Stimulated activated CD8-positive, alpha-beta memory T cell treated with anti-CD3 and anti-CD28 coated beads, Interleukin-2, amount 100 ng/mL, for 48 hours (primary cell): ENCODE results near the gene GAB2.
"Not testable (repeated sequence)": the region's sequence is repeated elsewhere in the genome, so short reads cannot be mapped to it uniquely, and the experiment has no call there.

Experiments used
- DNase-seq, 2 donors: peaks; one replicate each; pipeline ENCODE4 v3.0.0-alpha.2; 2020; ENCODE audit warnings: low read depth in 2 of 2

GAB2 gene

DNA sequence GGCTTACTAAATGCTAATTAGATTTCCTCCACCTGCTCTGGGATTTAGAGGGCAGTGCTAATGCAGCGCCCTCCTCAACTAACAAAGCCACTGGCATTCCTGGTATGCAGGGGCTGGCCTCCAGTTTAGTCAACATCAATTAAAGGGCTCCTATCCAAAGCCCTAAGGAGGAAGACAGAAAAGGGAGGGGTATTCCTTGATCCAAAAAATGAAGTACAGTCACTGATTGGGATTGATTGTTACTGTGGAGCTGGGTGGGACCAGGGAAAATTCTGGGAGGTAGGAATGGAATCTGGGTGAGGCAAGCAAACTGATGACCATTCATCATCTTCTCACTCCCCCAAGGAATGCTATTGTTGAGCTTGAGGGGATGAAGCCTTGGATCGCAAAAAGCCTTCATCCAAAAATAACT, 52.2 kb downstream of the GAB2 start:
- DNase-seq = no peak

GRCh38 chr11:78364128-78364751, 53.4 kb downstream of the GAB2 start:
- DNase-seq = no peak

- DNase-seq = no peak
These were observed 54.5 kb downstream of the GAB2 start for GRCh38 chr11:78363024-78363619.

GRCh38 chr11:78361228-78361627, 56.4 kb downstream of the GAB2 start:
- DNase-seq = no peak

DNA sequence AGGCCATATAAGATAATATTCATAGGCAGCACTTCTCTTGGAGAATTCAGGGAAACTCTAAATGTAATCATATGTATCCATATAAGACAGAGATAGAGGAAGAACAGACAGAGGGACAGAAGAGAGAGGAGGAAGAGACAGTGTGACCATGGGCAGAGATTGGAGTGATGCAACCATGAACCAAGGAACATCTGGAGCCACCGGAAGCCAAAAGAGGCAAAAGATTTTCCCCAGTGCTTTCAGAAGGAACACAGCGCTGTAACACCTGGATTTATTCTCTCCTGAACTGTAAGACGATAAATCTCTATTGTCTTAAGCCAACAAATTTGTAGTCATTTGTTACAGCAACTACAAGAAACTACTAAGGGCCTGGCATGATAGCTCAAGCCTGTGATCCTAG, 57.7 kb downstream of the GAB2 start:
- no peak for DNase-seq

- not testable (repeated sequence) for DNase-seq
These were observed 59.7 kb downstream of the GAB2 start for GRCh38 chr11:78357924-78358323.

DNA sequence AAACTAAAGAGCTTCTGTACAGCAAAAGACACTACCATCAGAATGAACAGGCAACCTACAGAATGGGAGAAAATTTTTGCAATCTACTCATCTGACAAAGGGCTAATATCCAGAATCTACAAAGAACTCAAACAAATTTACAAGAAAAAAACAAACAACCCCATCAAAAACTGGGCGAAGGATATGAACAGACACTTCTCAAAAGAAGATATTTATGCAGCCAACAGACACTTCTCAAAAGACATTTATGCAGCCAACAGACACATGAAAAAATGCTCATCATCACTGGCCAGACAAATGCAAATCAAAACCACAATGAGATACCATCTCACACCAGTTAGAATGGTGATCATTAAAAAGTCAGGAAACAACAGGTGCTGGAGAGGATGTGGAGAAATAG, 60.2 kb downstream of the GAB2 start:
- not testable (repeated sequence) for DNase-seq

DNA sequence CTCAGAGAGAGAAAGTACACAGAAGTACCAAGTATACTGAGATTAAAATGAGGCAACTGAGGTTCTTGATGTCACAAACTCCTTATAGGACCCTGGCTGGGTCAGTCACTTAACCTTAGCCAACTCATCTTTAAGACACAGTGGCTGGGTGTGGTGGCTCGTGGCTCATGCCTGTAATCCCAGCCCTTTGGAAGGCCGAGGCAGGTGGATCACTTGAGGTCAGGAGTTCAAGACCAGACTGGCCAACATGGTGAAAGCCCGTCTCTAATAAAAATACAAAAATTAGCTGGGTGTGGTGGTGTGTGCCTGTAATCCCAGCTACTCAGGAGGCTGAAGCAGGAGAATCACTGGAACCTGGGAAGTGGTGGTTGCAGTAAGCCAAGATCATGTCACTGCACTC, 61.9 kb downstream of the GAB2 start:
- DNase-seq = not testable (repeated sequence)

DNA sequence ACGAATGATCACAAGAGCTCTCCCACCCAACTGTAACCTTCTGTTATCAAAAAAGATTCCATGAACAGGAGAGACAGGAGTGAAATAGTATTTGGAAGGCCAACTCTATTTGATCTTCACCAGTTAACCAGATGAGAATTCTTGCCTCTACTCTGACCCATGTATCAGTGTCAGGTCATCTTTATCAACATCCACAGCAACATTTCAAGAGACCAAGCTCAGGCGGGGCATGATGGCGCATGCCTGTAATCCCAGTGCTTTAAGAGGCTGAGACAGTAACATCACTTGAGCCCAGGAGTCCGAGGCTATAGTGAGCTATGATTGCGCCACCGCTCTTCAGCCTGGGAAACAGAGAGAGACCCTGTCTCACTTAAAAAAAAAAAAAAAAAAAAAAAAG, 62.3 kb downstream of the GAB2 start:
- no peak for DNase-seq

GRCh38 chr11:78354408-78355308, 63.0 kb downstream of the GAB2 start:
- DNase-seq = no peak

GRCh38 chr11:78351979-78352841, 65.4 kb downstream of the GAB2 start:
- DNase-seq = no peak

DNA sequence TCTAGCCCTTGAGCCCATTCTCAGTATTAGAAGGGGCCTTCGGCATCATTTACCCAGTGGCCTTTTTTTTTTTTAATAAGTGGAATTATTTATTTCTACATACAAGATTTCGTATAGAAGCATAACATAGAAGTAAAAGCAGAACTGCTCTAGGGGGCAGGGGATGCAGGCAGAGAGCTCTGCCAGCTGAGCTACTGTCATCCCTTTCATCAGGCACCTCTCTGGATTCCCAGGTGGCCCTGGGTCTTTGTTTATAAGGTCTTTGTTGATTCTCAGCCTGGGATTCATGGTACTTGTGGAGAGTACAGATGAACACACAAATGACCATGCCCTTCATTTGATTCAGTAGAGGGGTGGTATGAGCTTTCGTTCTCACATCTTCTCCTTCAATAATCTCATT, 66.4 kb downstream of the GAB2 start:
- no peak for DNase-seq

DNA sequence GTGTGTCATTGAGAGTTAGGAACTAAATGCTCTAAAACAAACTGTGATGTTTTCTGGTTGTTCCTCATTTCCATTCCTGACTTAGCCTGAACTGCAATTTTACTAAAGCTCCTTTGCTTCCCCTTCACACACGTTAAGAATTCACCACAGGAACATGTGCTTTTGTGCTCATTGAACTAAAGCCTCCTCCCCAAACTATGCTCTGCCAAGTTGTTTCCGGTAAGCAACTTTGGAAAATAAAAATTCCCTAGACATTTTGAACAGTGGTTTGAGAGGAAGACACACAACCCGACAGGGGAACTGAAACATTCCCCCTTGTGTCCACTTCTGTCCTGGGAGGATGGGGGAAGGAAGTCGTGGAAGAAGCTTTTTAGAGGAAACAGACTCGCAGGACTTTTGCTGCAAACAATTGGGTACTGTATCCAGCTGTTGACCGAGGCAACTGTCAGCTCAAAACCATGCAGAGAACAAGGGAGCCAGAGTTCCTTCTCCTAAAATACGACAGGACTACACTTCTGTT, 66.9 kb downstream of the GAB2 start:
- DNase-seq = no peak

GRCh38 chr11:78350091-78350645, 67.5 kb downstream of the GAB2 start:
- no peak for DNase-seq

GRCh38 chr11:78349624-78350023, 68.0 kb downstream of the GAB2 start:
- no peak for DNase-seq

GRCh38 chr11:78349114-78349513, 68.5 kb downstream of the GAB2 start:
- DNase-seq = no peak

DNA sequence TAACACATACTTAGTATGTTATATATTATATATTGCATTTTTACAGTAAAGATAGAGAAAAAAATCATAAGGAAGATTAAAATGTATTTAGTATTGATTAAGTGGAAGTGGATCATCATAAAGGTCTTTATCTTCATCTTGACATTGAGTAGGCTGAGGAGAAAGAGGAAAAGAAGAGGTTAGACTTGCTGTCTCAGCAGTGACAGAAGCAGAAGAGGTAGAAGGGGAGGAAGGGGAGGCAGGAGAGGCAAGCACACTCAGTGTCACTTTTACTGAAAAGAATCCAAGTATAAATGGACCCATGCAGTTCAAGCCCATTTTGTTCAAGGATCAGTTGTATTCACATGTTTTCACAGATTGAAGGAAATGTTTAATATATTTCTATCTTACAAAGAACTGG, 69.7 kb downstream of the GAB2 start:
- DNase-seq = no peak

DNA sequence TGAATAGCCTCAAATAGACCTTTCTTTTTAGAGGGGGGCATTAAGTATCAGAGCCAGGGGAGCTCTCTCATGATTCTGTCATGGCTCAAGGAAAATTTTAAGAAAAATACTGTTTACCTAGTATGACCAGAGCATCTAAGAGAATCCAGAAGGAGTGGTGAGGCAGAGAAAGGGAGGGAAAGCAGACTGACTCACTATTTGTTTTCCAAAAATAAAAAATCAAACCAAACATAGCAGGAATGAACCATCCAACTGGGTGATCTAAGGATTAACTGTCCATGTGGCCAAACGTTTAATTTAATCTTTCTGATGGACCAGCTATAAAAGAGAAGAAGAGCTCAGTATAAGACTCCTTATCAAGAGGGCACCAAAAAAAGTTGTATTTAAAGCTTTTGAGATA, 70.8 kb downstream of the GAB2 start:
- DNase-seq = no peak

GRCh38 chr11:78345450-78345849, 72.2 kb downstream of the GAB2 start:
- DNase-seq = no peak

DNA sequence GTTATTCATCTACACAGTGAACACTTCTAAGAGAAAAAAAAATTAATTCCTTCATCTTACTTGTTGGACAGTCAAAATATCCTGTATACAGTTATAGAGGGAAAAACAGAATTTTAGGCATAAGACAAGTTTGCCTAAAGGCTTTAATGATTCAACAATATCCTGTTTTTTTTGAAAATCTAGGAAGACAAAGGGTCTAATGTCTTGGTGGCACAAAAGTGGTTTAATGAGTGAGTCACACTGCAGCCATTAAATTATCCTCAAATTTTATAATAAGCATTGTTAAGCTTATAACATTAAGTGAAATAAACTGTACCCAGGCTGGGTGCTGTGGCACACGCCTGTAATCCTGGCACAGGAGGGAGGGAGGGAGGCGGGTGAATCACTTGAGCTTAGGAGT, 72.9 kb downstream of the GAB2 start:
- DNase-seq = no peak

- DNase-seq = no peak
These were observed 73.5 kb downstream of the GAB2 start for GRCh38 chr11:78344094-78344493.
